H54 (cell line): ENCODE data around the gene ADCY5.
"Not testable (repeated sequence)": the region's sequence is repeated elsewhere in the genome, so short reads cannot be mapped to it uniquely, and the experiment has no call there.

Experiments used
- DNase-seq: peaks from one replicate; pipeline ENCODE4 v3.0.0; 2011; ENCODE audit warnings: low spot score, mixed read lengths; ENCODE audit not compliant: insufficient read length
- FAIRE-seq: peaks from 3 replicates; lab custom pipeline; 2011; peaks lifted over from hg19 to GRCh38; lab: Jason Lieb, UNC
- POLR2A ChIP-seq: IDR thresholded peaks from 2 replicates; pipeline ENCODE4 v1.6.1; 2011; ENCODE audit warnings: low read depth, mild to moderate bottlenecking, low read length

The ADCY5 gene

DNA sequence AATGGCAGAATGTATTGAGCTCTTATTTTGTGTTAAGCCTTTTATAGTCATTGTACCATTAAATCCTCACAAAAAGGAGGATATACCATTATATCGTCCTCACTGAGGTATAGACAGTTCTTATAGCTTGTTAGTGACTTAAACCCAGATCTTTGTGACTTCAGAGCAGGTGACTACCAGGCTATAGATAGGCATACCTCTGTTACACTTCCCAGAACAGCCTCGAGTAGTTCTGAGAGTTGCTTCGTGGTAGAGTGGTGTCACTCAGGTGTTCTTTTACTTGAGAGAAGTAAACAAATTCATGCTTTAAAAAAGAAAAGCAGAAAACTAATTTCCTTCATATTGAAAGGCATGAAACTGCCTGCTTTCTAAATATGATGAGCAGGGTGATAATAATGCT is 187.2 kb downstream of the ADCY5 start:
- TF ChIP-seq POLR2A = no peak
- no peak for FAIRE-seq
- no peak for DNase-seq

DNA sequence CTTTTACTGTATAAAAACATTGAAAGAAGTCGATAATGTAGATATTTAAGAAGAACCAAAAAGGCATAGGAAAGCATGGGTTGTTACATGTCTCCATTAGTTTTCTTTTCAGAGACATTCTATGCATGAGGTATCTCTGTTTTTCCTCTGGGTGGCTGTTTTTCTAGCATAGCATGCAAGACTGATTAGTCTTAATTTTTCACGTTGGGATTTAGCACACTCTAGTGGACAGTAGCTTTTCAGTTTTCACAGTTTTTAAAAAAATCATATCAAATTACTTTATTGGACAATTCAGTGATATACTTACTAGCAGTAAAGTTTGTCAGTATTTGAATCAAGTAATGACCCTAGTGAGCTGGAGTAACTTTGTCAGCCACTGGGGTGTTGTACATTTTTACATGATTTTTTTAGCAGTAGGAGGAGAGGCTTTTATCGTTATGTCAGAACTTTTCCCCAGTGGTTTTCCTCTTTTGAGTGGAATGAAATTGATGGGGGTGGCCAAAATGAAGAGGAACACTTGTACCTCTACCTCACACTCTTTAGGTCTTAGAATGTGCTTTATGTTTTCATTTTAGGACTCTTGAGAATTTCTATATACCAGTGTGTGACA is 190.0 kb downstream of the ADCY5 start:
- FAIRE-seq (peak; percentile 88), DNase-seq (no peak)
- no peak for TF ChIP-seq POLR2A

DNA sequence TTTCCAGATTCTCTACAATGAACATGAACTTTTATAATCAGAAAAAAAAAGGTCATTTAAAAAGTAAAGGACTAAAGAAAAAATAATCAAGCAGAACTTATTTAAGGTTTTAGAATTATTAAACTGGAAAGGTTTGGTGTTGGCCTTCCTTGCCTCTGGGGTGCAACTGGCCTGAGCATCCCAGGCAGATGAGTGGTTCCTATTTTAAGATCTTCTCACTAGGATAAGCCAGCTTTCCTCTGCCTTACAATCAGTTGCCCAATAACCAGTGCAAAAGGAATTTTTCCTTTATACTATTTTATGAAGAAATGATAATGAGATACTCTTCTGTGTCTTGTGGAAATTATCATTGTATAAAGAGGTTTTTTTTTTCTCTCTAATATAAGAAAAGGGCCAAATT is 190.5 kb downstream of the ADCY5 start:
- DNase-seq (no peak), FAIRE-seq (no peak)
- TF ChIP-seq POLR2A = no peak

DNA sequence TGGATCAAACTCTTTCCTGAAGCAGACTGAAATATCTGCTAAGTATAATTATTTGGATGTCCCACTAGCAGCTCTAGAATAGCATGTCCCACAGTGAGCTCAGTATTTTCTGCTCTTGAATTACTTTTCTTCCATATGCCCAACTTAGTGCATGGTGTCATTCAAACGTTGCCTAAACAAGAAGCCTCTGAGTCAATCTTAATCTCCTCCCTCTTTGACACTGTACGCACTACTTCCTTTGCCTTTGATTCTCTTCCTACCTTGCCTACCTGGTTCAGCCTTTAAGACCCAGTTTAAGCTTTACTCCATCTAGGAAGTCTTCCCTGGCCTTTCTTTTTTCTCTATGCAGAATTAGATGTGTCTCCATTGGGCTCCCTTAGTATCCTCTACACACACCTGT is 192.6 kb downstream of the ADCY5 start:
- FAIRE-seq (no peak), DNase-seq (no peak)
- TF ChIP-seq POLR2A = no peak

DNA sequence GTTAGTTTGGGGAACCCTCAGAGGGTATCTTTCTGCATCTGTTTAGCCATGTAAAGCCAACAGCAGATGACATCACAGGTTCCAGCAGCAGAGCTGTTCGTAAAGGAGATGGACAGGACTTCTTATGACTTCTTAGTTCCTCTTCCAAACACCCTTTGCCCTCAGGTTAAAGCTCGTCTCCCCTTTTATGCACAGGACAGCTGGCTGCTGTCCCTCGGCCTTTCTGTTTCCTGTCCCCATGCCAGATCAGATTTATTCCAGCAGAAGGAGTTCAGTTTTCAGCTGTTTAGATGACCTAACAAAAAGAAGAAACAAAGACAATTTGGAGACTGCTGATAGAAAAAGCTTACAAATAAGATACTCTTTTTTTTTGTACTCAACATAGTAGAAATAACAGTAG is 202.0 kb downstream of the ADCY5 start:
- DNase-seq (no peak), FAIRE-seq (no peak)
- TF ChIP-seq POLR2A = no peak

DNA sequence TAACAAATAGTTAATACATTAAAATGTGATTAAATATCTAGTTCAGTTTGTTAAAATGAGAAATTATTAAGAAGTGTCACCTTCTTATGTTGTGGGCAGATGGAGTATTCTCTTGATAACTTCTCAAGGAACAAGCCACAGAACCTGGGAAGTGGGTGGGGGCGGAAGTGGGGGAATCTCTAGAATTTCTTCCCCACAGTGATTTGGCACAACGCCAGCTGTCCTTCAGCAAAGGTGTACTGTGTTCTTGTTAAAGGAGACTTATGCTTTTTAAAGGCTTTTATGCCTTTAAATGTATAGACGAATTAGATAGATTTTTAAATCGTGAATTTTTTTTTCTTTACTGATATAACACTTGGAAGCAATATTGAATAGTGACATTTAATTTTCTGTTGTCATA is 204.8 kb downstream of the ADCY5 start:
- no peak for DNase-seq

DNA sequence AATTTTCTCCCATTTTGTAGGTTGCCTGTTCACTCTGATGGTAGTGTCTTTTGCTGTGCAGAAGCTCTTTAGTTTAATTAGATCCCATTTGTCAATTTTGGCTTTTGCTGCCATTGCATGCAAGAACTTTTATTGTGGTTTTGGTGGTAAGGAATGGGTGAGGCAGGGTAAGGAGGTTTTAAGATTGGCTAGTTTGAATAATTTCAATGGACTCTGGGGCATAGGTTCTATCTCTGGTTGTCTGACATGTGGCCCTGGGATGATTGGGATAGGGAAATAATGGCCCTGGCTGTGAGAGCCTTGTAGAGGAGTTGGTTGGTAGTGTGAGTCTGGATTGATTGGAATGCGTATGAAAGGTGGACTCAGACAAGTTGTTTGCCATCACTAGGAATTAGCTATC is 209.1 kb downstream of the ADCY5 start:
- no peak for TF ChIP-seq POLR2A
- DNase-seq = no peak
- FAIRE-seq = no peak

More for the DNA sequence above, 204.8 kb downstream of the ADCY5 start:
- FAIRE-seq = no peak
- no peak for TF ChIP-seq POLR2A

DNA sequence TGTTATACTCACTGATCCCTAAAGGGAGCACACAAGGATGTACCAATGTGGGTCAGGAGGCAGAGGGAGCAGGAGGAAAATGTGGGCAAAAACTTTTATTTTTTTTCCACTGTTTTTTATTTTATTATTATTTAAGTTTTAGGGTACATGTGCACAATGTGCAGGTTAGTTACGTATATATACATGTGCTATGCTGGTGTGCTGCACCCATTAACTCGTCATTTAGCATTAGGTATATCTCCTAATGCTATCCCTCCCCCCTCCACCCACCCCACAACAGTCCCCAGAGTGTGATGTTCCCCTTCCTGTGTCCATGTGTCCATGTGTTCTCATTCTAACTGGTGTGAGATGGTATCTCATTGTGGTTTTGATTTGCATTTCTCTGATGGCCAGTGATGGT is 209.7 kb downstream of the ADCY5 start:
- not testable (repeated sequence) for FAIRE-seq, DNase-seq

DNA sequence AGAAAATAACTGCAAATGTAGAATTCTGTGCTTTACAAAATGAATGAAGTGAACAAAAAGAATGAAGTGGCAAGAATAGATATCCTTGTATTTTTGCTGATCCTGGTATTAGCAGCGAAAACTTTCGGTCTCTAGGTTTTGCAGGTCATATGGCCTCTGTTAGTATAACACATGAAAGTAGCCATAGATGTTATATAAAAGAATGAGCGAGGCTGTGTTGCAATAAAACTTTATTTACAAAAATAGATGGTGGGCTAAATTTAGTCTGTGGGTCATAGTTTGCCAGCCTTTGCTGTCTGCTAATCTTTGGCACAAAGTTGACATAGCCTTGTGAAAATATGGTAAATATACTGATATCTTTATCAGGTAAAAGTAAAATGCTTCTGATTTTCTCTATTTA is 212.0 kb downstream of the ADCY5 start:
- no peak for TF ChIP-seq POLR2A
- FAIRE-seq (no peak), DNase-seq (no peak)
